GM18907 (cell line): ENCODE results near the gene WBP2NL.

ENCODE experiments used
- ATAC-seq: cut with Tn5 transposase; IDR thresholded peaks from one replicate; pipeline ENCODE4 v1.9.1; 2021; ENCODE audit warnings: mild to moderate bottlenecking, moderate library complexity; ENCODE audit not compliant: unreplicated experiment

The WBP2NL gene

DNA sequence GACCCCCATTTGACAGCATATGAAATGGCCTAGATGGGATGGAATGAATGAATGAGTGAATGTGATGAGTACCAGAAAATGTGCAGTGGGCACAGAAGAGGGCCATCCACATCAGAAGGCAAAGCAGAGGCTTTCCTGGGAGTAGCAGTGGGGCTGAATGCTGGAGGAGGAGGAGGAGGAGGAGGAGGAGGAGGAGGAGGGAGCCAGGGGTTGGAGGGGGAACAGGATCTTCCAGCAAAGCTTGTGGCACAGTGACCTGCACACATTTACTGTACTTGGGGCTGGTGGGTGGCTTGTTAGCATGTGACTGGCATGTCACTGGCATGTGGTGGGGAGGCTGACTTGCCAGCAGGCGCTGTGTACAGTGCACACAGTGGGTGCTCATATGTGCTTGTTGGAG is 19.9 kb upstream of the WBP2NL start:
- no peak for ATAC-seq

DNA sequence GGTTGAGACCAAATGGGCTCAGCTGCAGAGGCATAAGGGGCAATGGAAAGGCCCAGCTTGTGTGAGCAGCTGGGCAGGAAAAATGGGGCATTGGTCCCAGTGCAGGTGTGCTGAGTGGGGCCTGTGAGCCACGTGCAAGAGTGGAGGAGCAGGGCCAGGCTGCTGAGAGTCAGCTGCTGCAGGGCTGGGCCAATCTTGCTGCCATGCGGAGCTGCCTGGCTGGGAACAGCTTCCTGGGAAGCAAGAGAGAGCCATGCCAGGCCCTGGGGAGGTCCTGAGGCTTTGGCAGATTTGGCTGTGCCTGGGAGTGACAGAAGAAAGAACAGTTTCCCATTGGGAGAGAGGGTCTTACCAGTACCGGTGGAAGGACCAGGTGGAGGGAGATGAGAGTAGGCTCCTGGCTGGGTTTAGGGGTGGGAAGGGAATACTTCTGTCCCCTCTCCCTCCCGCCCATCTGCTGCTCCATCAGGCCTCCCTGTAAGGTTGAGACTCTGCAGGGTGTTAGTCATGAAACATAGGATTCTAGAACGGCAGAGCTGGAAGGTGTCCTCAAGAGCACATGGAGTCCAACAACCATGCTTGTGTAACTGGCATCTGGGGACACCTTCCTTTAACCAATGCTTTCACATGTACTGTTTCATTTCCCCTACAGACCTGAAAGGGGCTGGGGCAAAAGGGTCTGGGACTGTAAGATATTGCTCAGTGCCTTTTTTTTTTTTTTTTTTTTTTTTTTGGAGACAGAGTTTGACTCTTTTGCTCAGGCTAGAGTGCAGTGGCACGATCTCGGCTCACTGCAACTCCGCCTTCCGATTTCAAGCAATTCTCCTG is 19.0 kb upstream of the WBP2NL start:
- ATAC-seq = no peak

DNA sequence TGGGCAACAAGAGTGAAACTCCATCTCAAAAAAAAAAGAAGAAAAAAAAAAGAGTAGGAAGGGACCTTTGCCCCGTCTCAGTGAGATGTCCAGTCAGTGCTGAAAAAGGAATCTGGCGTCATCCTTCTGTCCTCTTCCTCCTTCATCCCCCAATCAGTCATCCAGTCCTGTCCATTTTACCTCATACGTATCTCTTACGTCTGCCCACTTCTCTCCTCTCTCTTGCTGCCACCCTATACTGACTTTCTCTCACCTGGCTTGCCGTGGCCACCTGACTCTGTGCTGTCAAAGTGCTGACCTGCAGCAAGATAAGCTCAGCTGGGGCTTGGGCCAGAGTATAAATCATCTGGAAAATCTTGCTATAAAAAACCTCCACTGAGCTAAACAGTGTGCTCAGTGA is 15.7 kb upstream of the WBP2NL start:
- ATAC-seq = no peak

DNA sequence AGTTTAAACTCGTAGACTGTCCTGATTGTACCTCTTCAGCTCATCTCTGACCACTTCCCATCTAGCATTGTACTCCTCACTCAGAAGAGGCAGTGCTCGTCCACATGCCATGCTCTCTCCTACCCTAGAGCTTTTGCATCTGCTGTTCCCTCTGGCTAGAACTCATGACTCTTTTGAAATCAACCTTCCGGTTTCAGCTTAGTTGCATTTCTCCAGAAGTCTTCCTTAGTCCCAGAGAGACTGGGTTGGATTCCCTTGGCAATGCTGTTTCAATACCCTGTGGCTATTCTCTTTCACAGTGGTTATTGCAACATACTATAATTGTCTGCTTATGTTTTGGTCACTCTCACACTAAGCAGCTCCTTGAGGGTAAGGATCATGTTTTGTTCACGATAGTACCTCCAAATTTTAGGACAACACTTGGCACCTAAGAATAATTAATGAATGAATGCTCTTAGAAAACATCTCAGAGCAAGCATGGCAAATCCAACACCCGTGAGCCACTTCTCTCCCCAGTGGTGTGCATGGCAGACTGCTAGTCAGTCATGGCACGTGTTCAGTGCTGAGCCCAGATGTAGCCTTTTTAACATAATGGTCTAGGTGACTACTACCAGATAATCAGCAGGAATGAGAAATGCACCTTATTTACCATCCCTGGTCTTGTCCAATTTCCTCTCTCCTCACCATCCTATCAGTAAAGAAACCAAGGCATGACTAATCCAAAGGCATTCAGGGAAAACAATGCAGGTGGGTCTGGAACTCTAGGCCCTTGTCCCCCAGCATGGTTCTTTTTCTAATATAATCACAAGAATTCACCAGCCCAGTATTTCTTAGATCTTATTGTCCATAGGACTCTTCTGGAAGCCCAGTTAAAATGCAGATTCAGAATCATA is 14.8 kb upstream of the WBP2NL start:
- no peak for ATAC-seq

DNA sequence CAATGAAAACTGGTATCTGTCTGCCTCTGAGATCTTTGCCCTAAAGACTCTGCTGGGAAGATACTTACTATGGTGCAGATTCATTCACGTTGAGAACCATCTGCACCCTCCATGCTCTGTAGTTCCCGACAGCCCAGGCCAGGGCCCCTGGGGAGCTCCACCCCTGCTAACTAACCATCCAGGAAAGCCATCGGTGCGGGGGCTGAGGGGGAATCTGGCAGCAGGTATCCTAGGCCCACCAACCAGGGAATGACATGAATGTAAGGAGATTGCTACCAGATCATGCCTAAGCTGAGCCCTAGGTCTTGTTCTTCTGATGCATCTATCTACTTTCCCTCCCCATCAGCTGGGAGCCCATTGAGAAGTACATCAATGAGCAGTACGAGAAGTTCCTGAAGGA is 11.3 kb upstream of the WBP2NL start:
- ATAC-seq = no peak

DNA sequence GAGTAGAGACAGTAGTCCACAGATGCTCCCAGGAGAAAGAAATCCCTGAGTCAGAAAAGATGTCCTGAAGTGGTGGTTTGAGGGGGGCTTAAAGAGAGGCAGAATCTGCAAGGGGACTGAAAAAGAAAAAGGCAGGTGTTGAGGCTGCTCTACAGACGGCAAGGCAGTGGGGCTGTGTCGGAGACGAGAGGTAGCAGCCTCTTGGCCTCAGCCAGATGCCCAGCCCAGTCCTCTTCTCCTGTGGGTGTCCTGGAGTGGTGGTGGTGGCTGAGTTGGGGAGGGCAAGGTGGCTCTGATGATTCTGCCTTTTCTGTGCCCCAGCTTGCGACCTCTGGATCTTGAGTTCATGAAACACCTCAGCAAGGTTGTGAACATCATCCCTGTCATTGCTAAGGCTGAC is 9.3 kb upstream of the WBP2NL start:
- ATAC-seq = no peak

DNA sequence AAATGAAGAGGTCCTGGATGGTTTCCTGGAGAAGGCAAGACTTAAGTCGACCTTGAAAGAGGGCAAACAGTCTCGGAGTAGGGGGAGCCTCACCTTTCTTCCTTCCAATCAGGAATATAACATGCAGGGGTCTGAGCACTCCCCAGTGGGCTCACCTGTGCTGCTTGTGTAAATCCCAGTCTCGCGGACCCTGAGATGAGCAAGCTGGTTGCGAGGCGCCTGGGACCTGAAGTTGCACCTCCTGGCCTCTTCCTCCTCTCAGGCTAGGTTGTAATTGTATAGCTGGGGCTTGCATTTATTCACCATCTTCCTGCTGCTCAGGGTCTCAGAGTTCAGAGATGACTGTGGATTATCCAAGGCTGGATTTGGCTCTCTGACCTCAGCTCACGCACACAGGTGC is 7.5 kb upstream of the WBP2NL start:
- no peak for ATAC-seq

DNA sequence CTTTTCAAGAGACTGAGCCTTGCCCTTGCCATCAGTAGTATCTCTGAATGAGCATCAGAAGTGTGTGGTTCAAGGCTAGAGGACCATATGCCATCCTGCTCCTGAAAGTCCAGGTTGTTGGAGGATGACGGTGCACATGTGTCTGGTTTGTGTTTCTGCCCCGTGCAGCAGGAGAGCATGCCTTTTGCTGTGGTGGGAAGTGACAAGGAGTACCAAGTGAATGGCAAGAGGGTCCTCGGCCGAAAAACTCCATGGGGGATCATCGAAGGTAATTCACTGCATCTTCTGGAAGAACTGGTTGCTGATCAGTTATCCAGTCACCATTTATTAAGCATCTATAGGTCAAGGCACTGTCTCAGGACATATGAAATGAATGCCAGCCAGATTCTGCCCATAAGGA is 6.1 kb upstream of the WBP2NL start:
- no peak for ATAC-seq

DNA sequence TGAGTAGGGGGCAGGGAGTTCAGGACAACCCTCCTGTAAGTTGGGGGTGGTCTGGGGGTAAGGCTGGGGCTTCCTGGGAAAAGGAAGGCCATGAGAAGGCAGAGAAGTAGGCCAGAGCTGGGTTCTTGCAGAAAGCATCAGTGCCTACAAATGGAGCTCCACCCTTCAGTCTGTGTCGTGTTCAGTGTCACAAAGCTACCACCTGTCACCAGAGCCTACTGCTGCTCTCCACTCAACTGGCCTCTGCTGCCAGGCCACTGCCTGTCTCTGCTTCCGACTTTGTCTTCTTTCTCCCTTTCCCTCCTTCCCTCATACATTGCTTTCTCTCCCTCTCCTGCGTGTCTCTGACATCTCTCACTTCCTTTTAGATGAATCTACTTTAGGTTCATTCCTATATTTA is 3.4 kb upstream of the WBP2NL start:
- no peak for ATAC-seq

DNA sequence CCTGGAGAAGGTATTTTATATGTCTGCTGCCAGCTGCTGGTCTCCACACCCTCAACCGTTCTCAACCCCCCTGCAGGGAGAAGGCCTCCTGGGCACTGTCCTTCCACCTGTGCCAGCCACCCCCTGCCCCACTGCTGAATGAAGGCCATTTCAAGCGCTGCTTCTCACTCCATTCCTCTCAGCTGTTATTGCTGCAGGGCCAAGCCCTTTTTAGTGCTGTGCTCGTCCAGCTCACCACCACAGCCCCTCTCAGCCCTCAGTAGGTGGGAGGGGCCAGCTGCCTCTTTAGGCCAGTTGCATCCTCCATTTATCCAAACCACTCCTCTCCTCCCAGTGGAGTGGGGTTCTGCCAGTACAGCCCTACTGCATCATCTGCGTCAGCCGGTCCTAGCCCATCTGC is 1.8 kb upstream of the WBP2NL start:
- ATAC-seq = no peak

DNA sequence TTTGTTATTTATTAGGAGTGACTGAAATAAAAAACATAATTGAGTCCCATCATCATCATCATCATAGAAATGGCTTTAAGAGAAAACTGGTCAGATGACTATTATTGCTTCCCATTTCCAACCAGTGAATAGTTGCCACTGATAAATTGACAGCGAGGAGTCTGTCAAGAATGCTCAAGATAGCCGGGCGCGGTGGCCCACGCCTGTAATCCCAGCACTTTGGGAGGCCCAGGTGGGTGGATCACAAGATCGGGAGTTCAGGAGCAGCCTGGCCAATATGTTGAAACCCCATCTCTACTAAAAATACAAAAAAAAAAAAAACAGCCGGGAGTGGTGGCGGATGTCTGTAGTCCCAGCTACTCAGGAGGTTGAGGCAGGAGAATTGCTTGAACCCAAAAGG is 1.9 kb downstream of the WBP2NL start:
- no peak for ATAC-seq

DNA sequence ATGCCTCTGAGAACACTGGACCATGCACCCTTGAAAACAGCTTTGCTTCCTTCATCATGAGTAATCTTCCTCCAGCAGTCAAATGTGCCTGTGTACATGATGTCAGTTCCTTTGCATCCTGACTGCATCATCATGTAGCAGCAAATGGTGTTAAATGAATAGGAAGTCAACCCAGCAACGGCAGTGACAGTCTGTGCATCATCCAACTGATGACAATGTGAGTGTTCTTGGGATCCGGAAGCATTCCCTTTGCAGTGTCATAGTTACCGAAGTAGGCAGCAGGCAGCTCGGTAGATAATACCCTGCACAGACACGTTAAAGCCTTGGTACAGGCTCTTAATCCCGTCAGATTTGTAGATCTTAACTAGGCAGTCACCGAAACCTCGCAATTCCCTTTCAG is 2.5 kb downstream of the WBP2NL start:
- no peak for ATAC-seq

DNA sequence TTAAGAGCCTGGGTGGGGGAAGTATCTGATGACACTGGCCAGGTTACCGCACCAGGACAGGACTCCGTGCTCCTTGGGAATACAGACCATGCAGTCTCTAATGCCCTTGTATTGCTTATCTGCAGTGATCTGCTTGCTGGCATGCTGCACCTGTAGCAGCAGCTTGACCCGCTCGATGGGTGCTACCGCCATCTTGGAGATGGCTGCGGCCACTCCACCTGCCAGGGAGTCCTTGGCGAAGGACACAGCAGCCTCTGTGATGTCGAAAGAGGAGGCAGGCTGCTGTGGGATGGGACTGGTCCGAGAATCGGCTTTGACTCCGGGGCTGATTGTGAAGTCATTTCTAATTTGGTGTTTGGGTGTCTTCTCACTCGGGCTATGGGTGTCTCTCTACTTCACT is 3.1 kb downstream of the WBP2NL start:
- no peak for ATAC-seq

DNA sequence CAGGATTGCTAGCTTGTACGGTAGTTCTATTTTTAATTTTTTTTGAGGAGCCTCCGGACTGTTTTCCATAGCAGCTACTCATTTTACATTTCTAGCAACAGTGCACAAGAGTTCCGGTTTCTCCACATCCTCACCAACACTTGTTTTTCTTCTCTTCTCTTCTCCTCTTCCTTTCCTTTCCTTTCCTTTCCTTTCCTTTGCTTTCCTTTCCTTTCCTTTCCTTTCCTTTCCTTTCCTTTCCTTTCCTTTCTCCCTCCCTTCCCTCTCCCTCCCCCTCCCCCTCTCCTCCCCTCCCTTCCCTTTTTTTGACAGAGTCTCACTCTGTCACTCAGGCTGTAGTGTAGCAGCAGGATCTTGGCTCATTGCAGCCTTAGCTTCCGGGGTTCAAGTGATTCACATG is 9.3 kb downstream of the WBP2NL start:
- ATAC-seq = no peak

DNA sequence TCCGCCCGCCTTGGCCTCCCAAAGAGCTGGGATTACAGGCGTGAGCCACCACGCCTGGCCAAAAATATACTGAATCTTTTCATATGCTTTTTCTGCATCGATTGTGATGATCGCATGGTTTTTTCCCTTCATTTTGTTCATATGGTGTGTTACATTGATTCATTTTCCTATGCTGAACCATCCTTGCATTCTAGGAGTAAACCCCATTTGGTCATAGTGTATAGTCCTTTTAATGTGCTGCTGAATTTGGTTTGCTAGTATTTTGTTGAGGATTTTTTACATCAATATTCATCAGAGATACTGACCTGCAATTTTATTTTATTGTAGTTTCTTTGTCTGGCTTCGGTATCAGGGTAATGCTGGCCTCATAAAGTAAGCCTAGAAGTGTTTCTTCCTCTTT is 12.2 kb downstream of the WBP2NL start:
- no peak for ATAC-seq

DNA sequence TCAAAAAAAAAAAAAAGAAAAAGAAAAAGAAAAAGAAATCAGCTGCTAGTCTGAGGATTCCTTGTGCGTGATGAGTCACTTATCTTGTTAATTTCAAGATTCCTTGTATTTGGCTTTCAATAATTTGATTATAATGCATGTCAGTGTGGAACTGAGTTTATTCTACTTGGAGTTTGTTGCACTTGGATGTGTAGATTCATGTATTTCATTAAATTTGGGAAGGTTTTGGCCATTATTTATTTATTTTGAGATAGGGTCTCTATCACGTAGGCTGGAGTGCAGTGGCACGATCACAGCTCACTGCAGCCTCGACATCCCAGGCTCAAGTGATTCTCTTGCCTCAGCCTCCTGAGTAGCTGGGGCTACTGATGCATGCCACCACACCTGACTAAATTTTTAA is 14.8 kb downstream of the WBP2NL start:
- ATAC-seq = no peak

DNA sequence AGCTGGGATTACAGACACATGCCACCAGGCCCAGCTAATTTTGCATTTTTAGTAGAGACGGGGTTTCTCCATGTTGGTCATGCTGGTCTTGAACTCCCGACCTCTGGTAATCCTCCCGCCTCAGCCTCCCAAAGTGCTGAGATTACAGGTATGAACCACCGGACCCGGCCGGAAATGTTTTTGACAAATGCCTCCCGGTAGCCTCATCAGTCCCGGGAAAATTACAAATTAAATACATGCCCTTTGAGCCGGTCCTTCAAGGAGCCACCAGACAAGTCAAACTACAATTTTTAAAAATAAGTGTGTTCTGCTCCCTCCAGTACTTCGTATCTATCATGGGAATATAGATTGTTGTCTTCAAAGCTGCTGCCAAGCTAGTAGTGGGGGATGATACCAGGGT is 17.5 kb downstream of the WBP2NL start:
- no peak for ATAC-seq

DNA sequence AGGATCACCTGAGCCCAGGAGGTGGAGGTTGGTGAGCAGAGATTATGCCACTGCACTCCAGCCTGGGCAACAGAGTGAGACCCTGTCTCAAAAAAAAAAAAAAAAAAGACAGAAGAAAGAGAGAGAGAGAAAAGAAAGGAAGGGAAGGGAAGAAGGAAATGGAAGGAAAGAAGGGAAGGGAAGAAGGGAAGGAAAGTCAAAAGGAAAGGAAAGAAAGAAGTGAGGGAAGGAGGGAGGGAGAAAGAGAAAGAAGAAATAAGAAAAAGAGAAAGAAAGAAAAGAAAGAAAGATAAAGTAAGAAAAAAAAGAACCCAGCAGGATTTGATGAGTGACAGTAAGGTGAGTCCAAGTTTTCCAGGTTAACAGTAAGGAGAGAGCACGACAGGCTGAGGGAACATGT is 19.6 kb downstream of the WBP2NL start:
- ATAC-seq = no peak

DNA sequence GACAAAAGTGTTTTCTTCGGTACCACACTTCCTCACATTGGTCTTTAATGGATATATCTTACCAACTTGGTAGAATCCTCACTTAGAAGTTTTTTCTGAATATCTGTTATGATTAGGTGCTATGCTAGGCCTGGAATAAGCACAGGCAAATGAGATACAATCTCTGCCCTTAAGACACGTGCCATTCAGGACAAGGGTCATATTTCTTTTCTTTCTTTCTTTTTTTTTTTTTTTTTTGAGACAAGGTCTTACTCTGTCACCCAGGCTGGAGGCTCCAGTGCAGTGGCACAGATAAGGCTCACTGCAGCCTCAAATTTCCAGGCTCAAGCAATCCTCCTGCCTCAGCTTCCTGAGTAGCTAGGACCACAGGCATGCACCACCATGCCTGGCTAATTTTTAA is 23.0 kb downstream of the WBP2NL start:
- ATAC-seq = no peak

DNA sequence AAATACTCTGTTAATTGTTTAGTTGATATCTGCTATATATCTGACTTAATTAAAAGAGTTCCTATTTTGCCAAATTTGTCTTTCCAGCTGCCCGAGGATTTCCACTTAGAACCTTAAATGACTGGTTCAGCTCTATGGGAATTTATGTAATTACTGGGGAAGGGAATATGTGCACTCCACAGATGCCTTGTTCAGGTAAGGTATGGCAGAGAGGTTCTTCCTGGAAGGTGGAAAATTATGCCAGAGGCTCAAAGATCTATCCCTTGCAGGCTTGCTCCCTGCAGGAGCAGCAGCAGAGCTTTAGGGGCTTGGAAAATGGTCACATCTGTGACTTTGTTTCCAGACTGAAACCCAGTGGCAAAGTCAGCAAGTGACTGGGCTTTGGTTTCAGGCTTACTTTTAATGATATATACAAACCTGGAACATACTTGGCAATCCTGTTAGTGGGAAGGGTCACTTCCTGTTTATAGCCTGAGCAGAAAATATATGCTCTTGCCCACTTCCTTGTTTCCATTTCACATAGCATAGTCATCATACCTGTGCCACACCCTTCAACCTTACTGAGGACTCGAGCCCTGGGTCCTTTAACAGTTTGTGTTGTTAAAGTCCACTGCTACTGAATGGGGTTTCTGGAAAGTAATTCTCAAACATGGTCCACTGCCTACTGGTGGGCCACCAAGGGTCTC is 23.7 kb downstream of the WBP2NL start:
- ATAC-seq = no peak

DNA sequence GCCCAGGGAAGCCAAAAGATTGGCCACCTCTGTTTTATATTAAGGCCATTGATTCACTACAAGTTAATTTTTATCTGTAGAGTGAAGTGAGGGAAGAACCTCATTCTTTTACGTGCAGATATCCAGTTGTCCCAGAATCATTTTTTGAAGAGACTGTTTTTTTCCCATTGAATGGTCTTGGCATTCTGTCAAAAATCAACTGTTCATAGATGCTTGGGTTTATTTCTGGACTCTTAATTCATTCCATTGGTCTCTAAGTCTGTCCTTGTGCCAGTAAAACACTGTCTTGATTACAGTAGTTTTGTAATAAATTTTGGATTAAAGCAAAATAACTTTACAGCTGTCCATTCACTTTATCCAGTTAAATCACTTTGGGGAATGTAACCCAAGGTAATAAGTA is 26.8 kb downstream of the WBP2NL start:
- no peak for ATAC-seq

DNA sequence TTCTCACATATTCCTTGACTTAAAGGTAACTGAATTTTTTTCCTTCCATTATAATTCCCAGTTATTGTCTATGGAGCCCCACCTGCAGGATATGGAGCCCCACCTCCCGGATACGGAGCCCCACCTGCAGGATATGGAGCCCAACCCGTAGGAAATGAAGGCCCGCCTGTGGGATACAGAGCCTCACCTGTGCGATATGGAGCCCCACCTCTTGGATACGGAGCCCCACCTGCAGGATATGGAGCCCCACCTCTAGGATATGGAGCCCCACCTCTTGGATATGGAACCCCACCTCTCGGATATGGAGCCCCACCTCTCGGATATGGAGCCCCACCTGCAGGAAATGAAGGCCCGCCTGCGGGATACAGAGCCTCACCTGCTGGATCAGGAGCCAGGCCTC is 28.1 kb downstream of the WBP2NL start:
- no peak for ATAC-seq
